Osteocyte (in vitro differentiated cells): ENCODE results near the gene PARD3B. TPM values are rescaled to one million over a fixed set of nuclear protein-coding genes. Genes with fewer than 3 reads are reported as not detected.

Source experiments
- DNase-seq: peaks from one replicate; pipeline ENCODE4 v3.0.0; 2021; ENCODE audit warnings: mixed read lengths; ENCODE audit not compliant: unreplicated experiment; ENCODE audit errors: extremely low spot score
- H3K27ac Mint-ChIP-seq: one replicate; pipeline ENCODE4 v1.8.0; 2021; ENCODE audit warnings: mild to moderate bottlenecking, mixed read lengths; ENCODE audit not compliant: unreplicated experiment
- H3K27me3 Mint-ChIP-seq: one replicate; pipeline ENCODE4 v1.8.0; 2021; ENCODE audit warnings: mixed read lengths; ENCODE audit not compliant: unreplicated experiment
- H3K36me3 Mint-ChIP-seq: one replicate; pipeline ENCODE4 v1.8.0; 2021; ENCODE audit warnings: mixed read lengths; ENCODE audit not compliant: unreplicated experiment
- H3K4me1 Mint-ChIP-seq: one replicate; pipeline ENCODE4 v1.8.0; 2021; ENCODE audit warnings: mixed read lengths; ENCODE audit not compliant: unreplicated experiment
- H3K4me3 Mint-ChIP-seq: one replicate; pipeline ENCODE4 v1.8.0; 2021; ENCODE audit warnings: mild to moderate bottlenecking, moderate library complexity, mixed read lengths; ENCODE audit not compliant: unreplicated experiment
- H3K9me3 Mint-ChIP-seq: one replicate; pipeline ENCODE4 v1.8.0; 2021; ENCODE audit warnings: mixed read lengths; ENCODE audit not compliant: unreplicated experiment
- CTCF ChIP-seq: fragments of 200-600 bp; sonication (generic); IDR thresholded peaks from 2 replicates; pipeline ENCODE4 v1.5.0; 2021; ENCODE audit warnings: antibody characterized with exemption, mild to moderate bottlenecking, moderate library complexity
- total RNA-seq: library from RNA; stranded (reverse); gene quantifications from 2 replicates; pipeline ENCODE4 v1.2.1, GENCODE V29; 2021

PARD3B gene
- total RNA-seq, 1 donor from 2014 or later = 26.7 TPM

- no peak for TF ChIP-seq CTCF
- no peak for DNase-seq
- no peaks in the 10 kb centered on the region for H3K36me3 Mint-ChIP-seq
- H3K27me3 Mint-ChIP-seq = no peaks in the 10 kb centered on the region
- peaks cover 9% of the 10 kb centered on the region for H3K4me1 Mint-ChIP-seq
- H3K4me3 Mint-ChIP-seq = no peak overlapping the region
- peaks cover 4% of the 10 kb centered on the region for H3K9me3 Mint-ChIP-seq
- H3K27ac Mint-ChIP-seq = no peak overlapping the region
Measured at GRCh38 chr2:204986641-204987040, 441.4 kb downstream of the PARD3B start.

- H3K4me3 Mint-ChIP-seq = no peak overlapping the region
- H3K4me1 Mint-ChIP-seq = no peaks in the 10 kb centered on the region
- no peaks in the 10 kb centered on the region for H3K27me3 Mint-ChIP-seq
- no peak for TF ChIP-seq CTCF
- no peak for DNase-seq
- no peaks in the 10 kb centered on the region for H3K36me3 Mint-ChIP-seq
- no peak overlapping the region for H3K27ac Mint-ChIP-seq
- H3K9me3 Mint-ChIP-seq = no peaks in the 10 kb centered on the region
Measured at GRCh38 chr2:204988836-204989235, 443.6 kb downstream of the PARD3B start.

- TF ChIP-seq CTCF = no peak
- no peak overlapping the region for H3K4me3 Mint-ChIP-seq
- no peaks in the 10 kb centered on the region for H3K36me3 Mint-ChIP-seq
- H3K27me3 Mint-ChIP-seq = no peaks in the 10 kb centered on the region
- no peaks in the 10 kb centered on the region for H3K4me1 Mint-ChIP-seq
- no peaks in the 10 kb centered on the region for H3K9me3 Mint-ChIP-seq
- no peak for DNase-seq
- no peak overlapping the region for H3K27ac Mint-ChIP-seq
Measured at GRCh38 chr2:204989877-204990276, 444.6 kb downstream of the PARD3B start.

GRCh38 chr2:205001300-205001966 is 456.2 kb downstream of the PARD3B start:
- DNase-seq = no peak
- no peak overlapping the region for H3K27ac Mint-ChIP-seq
- H3K4me3 Mint-ChIP-seq = no peak overlapping the region
- H3K4me1 Mint-ChIP-seq = peaks cover 2% of the 10 kb centered on the region
- peaks cover 3% of the 10 kb centered on the region for H3K36me3 Mint-ChIP-seq
- no peaks in the 10 kb centered on the region for H3K27me3 Mint-ChIP-seq
- peaks cover 10% of the 10 kb centered on the region for H3K9me3 Mint-ChIP-seq
- no peak for TF ChIP-seq CTCF

GRCh38 chr2:205002390-205002789 is 457.1 kb downstream of the PARD3B start:
- Mint-ChIP-seq H3K27me3 (no peaks in the 10 kb centered on the region), H3K36me3 (peaks cover 4% of the 10 kb centered on the region), H3K9me3 (peaks cover 16% of the 10 kb centered on the region), H3K4me3 (no peak overlapping the region), H3K4me1 (no peaks in the 10 kb centered on the region), H3K27ac (no peak overlapping the region)
- no peak for TF ChIP-seq CTCF
- DNase-seq = no peak
